HL-60/S4 treated with retinoic acid at 250 ng/mL for 4 days and 3 days (cell line): Measurements from ENCODE around the gene TPBG.
"Not testable (repeated sequence)": the region's sequence is repeated elsewhere in the genome, so short reads cannot be mapped to it uniquely, and the experiment has no call there.

Experiments
- in situ Hi-C: fragments of 300-500 bp; cut with MboI; formaldehyde crosslinking; loops from 2 replicates; pipeline ENCODE4 v1.7.0; 2022; ENCODE audit warnings: low sequenced_read_pairs

TPBG gene

GRCh38 chr6:82372656-82373055 is 9.0 kb downstream of the TPBG start:
- in situ Hi-C loops = no loop called here

- in situ Hi-C loops = no loop called here
Observed at GRCh38 chr6:82374516-82374915, 10.9 kb downstream of the TPBG start.

- in situ Hi-C loops = no loop called here
Observed at GRCh38 chr6:82376636-82377035, 13.0 kb downstream of the TPBG start.

- in situ Hi-C loops = no loop called here
Observed at GRCh38 chr6:82380566-82381185, 17.1 kb downstream of the TPBG start.

- in situ Hi-C loops = no loop called here
Observed at GRCh38 chr6:82381278-82381677, 17.7 kb downstream of the TPBG start.

GRCh38 chr6:82385102-82385501 is 21.5 kb downstream of the TPBG start:
- in situ Hi-C loops = no loop called here

GRCh38 chr6:82385546-82385945 is 21.9 kb downstream of the TPBG start:
- in situ Hi-C loops = no loop called here

GRCh38 chr6:82385961-82386360 is 22.3 kb downstream of the TPBG start:
- in situ Hi-C loops = no loop called here

GRCh38 chr6:82394770-82395169 is 31.2 kb downstream of the TPBG start:
- in situ Hi-C loops = not testable (repeated sequence)

GRCh38 chr6:82396964-82397751 is 33.5 kb downstream of the TPBG start:
- in situ Hi-C loops = no loop called here

GRCh38 chr6:82397962-82398692 is 34.5 kb downstream of the TPBG start:
- in situ Hi-C loops = no loop called here

- in situ Hi-C loops = no loop called here
Observed at GRCh38 chr6:82408952-82409431, 45.4 kb downstream of the TPBG start.

- in situ Hi-C loops = no loop called here
Observed at GRCh38 chr6:82410151-82410648, 46.6 kb downstream of the TPBG start.

GRCh38 chr6:82413868-82414267 is 50.3 kb downstream of the TPBG start:
- in situ Hi-C loops = no loop called here

GRCh38 chr6:82415820-82416219 is 52.2 kb downstream of the TPBG start:
- in situ Hi-C loops = no loop called here

GRCh38 chr6:82416346-82416745 is 52.7 kb downstream of the TPBG start:
- in situ Hi-C loops = no loop called here
